ENCODE measurements around the gene FAM25G.
"Not testable (repeated sequence)": the region's sequence is repeated elsewhere in the genome, so short reads cannot be mapped to it uniquely, and the experiment has no call there.

DNA sequence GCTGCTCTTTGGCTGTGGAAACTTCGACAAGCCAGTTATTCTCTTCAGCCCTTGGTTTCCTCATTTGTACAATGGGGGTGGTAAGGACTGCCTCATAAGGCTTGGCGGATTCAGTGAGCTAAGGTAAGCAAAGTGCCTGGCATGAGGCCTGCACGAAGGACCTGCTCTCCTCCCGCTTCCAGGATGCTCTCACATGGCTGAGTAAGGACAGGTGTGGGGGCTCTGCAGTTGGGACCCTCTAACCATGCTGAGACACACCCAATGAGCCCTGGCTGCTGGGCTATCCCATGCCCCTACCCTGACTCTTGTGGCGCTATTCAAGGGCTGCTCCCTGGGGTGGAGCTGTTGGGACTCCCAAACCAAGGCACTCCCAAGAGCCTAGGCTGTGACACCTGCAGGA lies 16.4 kb downstream of the FAM25G start:
- TF ChIP-seq, protein P1, sequence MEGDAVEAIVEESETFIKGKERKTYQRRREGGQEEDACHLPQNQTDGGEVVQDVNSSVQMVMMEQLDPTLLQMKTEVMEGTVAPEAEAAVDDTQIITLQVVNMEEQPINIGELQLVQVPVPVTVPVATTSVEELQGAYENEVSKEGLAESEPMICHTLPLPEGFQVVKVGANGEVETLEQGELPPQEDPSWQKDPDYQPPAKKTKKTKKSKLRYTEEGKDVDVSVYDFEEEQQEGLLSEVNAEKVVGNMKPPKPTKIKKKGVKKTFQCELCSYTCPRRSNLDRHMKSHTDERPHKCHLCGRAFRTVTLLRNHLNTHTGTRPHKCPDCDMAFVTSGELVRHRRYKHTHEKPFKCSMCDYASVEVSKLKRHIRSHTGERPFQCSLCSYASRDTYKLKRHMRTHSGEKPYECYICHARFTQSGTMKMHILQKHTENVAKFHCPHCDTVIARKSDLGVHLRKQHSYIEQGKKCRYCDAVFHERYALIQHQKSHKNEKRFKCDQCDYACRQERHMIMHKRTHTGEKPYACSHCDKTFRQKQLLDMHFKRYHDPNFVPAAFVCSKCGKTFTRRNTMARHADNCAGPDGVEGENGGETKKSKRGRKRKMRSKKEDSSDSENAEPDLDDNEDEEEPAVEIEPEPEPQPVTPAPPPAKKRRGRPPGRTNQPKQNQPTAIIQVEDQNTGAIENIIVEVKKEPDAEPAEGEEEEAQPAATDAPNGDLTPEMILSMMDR (IDR thresholded peaks at IDR 0.05; ENCODE audit: low read length), result not testable (repeated sequence)
- TF ChIP-seq EZH2 (IDR thresholded peaks at IDR 0.05; ENCODE audit: borderline replicate concordance, low read length), result not testable (repeated sequence)
